HG02884 (cell line): Measurements from ENCODE around the gene ZNF628.
"Not testable (repeated sequence)": the region's sequence is repeated elsewhere in the genome, so short reads cannot be mapped to it uniquely, and the experiment has no call there.

Experiments used
- ATAC-seq: cut with Tn5 transposase; IDR thresholded peaks from one replicate; pipeline ENCODE4 v1.9.1; 2021; ENCODE audit warnings: mild to moderate bottlenecking, moderate library complexity; ENCODE audit not compliant: unreplicated experiment

ZNF628 gene

GRCh38 chr19:55476100-55476775 is at the start of gene ZNF628:
ZNF628 (plus strand) TSS chr19:55476617; CDS start chr19:55479911, 3,294 bp downstream.
- ATAC-seq: peak; percentile 82

- ATAC-seq: no peak
Observed at GRCh38 chr19:55431183-55431582, 45.2 kb upstream of the ZNF628 start.

- ATAC-seq: no peak
Observed at GRCh38 chr19:55432241-55432959, 44.0 kb upstream of the ZNF628 start.

GRCh38 chr19:55433292-55433691 is 43.1 kb upstream of the ZNF628 start:
- ATAC-seq: no peak

GRCh38 chr19:55434356-55434919 is 42.0 kb upstream of the ZNF628 start:
- no peak for ATAC-seq

- ATAC-seq: no peak
Observed at GRCh38 chr19:55435020-55435419, 41.4 kb upstream of the ZNF628 start.

- no peak for ATAC-seq
Observed at GRCh38 chr19:55436847-55437246, 39.6 kb upstream of the ZNF628 start.

- ATAC-seq: no peak
Observed at GRCh38 chr19:55437410-55437809, 39.0 kb upstream of the ZNF628 start.

GRCh38 chr19:55439052-55439451 is 37.4 kb upstream of the ZNF628 start:
- ATAC-seq: no peak

GRCh38 chr19:55440411-55441105 is 35.9 kb upstream of the ZNF628 start:
- ATAC-seq: no peak

GRCh38 chr19:55441319-55441691 is 35.1 kb upstream of the ZNF628 start:
- ATAC-seq: no peak

- no peak for ATAC-seq
Observed at GRCh38 chr19:55441692-55442321, 34.6 kb upstream of the ZNF628 start.

GRCh38 chr19:55442372-55442961 is 34.0 kb upstream of the ZNF628 start:
- no peak for ATAC-seq

- no peak for ATAC-seq
Observed at GRCh38 chr19:55443045-55443823, 33.2 kb upstream of the ZNF628 start, which contains the start of gene SHISA7. SHISA7 (minus strand) TSS chr19:55443300; CDS start chr19:55442863, 437 bp downstream.

- no peak for ATAC-seq
Observed at GRCh38 chr19:55443824-55444480, 32.5 kb upstream of the ZNF628 start.

GRCh38 chr19:55444646-55445045 is 31.8 kb upstream of the ZNF628 start:
- no peak for ATAC-seq

GRCh38 chr19:55446060-55446459 is 30.4 kb upstream of the ZNF628 start:
- no peak for ATAC-seq

GRCh38 chr19:55447421-55448174 is 28.8 kb upstream of the ZNF628 start:
- ATAC-seq: no peak

- ATAC-seq: not testable (repeated sequence)
Observed at GRCh38 chr19:55448175-55448490, 28.3 kb upstream of the ZNF628 start.
